Stimulated activated CD4-positive, alpha-beta T cell treated with anti-CD3 and anti-CD28 coated beads, Interleukin-12 subunit alpha, Interleukin-12 subunit beta, amount 100 ng/mL, for 4 hours (primary cell): ENCODE data around the gene ERC1.
"Not testable (repeated sequence)": the region's sequence is repeated elsewhere in the genome, so short reads cannot be mapped to it uniquely, and the experiment has no call there.

Experiments
- DNase-seq: peaks from one replicate; pipeline ENCODE4 v3.0.0-alpha.2; 2020

The ERC1 gene

DNA sequence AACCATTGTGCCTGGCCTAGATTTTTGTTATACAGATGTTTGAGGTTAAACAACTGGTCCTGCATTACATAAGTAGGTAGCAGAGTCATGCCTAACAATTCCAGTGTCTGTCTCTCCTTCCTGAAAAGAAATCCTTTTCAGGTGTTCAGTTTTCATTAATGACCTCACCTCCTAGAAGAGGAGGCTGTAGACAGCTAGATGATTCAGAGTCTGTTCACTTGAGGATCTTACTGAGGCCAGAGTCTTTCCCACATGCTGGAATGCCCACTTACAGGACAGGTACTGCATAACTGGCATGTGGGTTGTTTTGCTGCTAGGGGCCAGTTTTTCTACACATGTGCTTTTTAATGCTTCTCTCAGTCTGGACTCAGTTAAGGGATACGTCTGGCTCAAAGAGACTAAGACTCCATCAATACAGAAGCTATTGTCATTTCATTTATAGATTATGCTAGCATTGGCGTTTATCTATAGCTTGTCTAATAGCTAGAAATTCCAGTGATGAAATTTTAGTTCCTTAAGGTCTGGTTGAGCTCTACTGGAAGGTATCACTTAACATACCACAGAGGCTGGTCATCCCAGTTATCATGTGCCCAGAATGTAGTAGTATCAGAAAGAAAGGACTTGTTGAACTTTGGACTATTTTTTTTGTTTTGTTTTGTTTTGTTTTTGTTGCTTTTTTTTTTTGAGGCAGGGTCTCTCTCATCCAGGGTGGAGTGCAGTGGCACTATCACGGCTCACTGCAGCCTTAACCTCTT, 206.4 kb downstream of the ERC1 start:
- DNase-seq: no peak

DNA sequence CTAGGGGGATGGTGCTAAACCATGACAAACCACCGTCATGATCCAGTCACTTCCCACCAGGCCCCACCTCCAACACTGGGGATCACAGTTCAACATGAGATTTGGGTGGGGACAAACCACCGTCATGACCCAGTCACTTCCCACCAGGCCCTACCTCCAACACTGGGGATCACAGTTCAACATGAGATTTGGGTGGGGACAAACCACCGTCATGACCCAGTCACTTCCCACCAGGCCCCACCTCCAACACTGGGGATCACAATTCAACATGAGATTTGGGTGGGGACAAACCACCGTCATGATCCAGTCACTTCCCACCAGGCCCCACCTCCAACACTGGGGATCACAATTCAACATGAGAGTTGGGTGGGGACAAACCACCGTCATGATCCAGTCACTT, 207.8 kb downstream of the ERC1 start:
- DNase-seq: not testable (repeated sequence)

GRCh38 chr12:1199700-1200099, 208.7 kb downstream of the ERC1 start:
- DNase-seq: no peak

GRCh38 chr12:1201030-1201429, 210.0 kb downstream of the ERC1 start:
- DNase-seq: no peak

GRCh38 chr12:1201886-1202285, 210.9 kb downstream of the ERC1 start:
- DNase-seq: no peak

DNA sequence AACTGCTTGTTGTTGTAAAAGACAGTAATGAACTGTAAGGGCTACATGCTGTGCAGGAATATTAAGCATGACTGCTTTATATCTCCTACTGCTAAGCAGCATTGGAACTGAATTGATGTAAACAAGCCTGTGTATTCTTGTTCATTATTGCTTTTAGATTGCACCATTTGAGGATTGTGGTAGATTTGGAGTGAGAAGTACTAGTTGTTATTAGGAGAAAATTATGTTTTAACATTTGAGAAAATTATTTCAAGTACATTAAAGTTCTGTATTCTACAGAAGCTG, 212.7 kb downstream of the ERC1 start:
- no peak for DNase-seq

- no peak for DNase-seq
These were observed 213.6 kb downstream of the ERC1 start for GRCh38 chr12:1204581-1205121.

- DNase-seq: no peak
These were observed 214.6 kb downstream of the ERC1 start for GRCh38 chr12:1205512-1206060.

DNA sequence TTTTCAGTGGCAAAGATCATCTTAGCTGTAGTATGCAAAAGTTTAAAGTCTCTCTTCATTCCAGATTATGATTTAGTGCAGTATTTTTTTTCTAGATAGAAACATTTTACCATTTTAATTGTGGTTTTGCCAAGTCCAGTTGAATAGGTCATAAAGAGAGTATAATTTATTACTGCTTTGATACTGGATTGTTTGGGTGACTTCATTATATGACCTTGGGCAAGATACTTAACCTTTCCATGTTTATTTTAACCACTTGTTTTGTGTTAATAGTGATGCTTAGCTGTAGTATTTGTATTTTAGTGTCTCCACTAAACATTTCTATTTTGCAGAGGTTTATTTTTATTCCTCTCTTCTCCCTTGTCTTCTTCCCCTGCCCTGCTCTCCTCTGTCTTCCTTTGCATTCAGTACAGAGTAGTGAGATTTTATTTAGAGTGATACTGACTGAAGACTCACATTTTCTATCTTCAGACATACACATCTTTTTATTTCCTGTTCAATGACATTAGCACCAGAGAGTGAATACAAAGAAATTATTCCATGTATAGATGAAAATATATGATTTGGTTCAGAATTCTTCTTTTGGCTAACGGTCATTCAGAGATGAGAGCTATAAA, 215.2 kb downstream of the ERC1 start:
- DNase-seq: no peak

DNA sequence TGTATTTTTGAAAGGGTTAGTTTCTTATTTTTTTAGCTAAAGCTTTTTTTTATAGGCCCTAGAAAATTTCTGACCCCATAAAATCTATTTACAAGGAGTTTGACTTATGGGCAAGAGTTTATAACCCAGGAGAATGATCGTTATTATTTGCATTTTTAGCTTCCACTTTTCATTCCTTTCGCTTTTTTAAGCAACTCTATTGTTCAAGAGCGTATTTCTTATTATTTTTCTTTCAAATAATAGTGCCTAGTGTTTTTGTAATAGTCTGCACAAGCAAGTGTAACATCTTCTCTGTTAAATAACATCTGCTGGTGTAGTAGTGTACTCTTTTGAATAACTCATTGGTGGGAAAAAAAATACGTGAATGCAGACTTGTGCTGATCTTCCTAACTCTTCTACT, 216.3 kb downstream of the ERC1 start:
- DNase-seq: no peak

DNA sequence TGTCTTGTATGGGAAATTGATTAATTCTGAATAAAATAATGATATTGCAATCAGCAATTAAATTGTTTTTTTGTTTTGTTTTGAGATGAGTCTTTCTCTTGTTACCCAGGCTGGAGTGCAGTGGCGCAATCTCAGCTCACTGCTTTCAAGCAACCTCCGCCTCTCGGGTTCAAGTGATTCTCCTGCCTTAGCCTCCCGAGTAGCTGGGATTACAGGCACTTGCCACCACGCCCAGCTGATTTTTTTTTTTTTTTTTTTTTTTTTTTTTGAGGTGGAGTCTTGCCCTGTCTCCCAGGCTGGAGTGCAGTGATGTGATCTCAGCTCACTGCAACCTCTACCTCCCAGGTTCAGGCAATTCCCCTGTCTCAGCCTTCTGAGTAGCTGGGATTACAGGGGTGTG, 217.7 kb downstream of the ERC1 start:
- DNase-seq: not testable (repeated sequence)

GRCh38 chr12:1212526-1212925, 221.5 kb downstream of the ERC1 start:
- no peak for DNase-seq

DNA sequence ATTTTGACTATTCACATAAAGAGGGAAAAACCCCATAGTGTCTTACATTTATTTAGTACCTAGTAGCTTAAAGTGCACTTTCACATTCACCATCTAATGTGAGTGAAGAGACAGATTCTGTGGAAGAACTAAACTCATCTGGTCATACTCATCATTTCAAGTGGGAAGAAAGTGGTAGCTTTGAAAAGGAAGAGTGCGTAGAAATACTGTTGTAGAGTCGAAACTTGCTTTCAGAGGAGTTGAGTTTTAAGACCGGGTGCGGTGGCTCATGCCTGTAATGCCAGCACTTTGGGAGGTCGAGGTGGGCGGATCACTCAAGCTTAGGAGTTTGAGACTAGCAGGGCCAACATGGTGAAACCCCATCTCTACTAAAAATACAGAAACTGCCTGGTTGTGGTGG, 222.2 kb downstream of the ERC1 start:
- no peak for DNase-seq

DNA sequence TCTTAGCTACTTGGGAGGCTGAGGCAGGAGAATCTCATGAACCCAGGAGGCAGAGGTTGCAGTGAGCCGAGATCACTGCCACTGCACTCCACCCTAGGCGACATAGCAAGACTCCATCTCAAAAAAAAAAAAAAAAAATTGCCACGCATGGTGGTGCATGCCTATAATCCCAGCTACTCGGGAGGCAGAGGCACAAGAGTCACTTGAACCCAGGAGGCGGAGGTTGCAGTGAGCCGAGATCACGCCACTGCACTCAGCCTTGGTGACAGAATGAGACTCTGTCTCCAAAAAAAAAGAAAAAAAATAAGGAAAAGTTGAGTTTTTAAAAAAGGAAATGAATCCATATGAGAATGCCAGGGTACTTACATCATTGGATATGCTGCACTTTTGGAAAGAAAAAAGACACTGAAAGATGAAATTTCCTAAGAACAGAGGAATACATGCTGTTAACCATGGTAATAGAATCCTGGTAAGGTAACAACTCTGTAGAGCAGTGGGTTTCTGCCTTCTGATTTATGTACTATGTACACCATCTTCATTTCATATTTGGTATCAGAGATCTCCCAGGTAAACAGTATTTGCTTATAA, 222.7 kb downstream of the ERC1 start:
- DNase-seq: no peak

DNA sequence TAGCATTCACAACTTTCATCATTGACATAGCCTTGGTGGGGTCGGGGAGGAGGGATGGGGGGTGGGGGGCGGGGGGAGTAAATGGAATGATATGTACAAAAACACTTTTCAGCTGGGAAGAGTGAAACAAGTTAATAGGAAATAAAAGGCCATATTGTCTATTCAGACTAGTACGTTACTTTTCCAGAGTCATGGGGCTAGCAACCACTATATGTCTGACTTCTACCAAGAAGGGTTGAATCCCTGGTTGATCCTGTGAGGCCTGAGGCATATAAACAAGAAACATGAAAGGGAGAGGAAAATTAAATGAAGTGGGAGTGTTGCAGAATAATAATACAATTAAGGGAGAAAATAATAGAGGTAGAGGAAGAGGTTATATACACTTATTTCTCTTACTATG, 225.5 kb downstream of the ERC1 start:
- DNase-seq: no peak

GRCh38 chr12:1217191-1217949, 226.3 kb downstream of the ERC1 start:
- DNase-seq: no peak

DNA sequence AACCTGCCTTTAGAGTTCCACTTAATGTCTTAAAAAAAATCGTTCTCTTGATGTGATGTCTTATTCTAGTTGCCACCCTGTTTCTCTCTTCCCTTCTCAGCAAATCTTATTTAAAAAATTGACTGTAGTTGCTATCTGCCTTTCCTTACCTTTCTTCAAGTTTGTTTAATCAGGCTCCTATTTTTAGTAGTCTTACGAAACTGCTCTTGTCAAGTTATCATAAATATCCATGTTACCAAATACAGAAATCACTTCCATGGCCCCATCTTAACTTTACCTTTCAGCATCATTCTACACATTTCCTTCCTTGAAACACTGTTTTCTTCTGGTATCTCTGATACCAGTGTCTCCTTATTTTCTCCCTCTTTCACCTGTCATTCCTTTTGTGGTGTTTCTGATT, 227.3 kb downstream of the ERC1 start:
- no peak for DNase-seq

DNA sequence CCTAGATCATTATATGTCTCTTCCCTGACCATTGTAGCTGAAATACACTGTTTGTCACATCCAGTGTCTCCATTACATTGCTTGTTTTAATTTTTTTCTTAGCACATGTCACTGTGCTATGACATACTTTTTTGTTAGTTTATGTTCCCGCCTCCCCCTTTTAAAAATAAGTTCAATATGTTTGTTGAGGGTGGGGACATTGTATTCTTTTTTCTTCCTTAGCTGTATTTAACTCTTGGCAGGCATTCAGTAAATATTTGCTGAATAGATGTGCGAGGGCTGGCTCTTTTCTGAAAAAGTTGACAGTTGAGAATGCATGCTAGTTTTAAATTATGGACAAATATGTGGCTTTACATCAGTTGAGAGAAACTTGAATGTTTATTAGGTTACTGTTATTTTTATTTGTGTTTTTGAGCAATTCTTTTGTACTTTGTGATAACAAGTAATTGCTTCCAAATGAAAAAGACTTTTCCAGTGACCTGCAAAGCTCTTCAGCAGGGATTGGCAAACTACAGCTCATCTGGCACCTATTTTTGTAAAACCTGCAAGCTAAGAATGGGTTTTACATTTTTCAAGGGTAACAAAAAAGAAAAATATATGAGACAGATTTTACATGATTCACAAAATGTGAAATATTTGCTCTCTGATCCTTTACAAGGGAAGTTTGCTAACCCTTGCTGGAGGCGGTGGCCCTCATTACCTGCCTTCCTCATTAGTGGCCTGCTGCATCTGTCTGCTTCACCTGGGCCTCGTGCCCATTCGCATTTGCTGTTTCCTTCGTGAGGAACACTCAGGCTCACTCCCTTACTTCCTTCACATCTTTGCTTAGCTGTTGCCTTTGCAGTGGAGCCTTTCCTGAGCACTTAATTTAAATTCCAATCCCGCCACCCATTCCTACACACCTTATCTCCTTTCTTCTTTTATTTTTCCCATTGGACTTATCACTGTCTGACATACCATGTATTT, 229.4 kb downstream of the ERC1 start:
- no peak for DNase-seq

DNA sequence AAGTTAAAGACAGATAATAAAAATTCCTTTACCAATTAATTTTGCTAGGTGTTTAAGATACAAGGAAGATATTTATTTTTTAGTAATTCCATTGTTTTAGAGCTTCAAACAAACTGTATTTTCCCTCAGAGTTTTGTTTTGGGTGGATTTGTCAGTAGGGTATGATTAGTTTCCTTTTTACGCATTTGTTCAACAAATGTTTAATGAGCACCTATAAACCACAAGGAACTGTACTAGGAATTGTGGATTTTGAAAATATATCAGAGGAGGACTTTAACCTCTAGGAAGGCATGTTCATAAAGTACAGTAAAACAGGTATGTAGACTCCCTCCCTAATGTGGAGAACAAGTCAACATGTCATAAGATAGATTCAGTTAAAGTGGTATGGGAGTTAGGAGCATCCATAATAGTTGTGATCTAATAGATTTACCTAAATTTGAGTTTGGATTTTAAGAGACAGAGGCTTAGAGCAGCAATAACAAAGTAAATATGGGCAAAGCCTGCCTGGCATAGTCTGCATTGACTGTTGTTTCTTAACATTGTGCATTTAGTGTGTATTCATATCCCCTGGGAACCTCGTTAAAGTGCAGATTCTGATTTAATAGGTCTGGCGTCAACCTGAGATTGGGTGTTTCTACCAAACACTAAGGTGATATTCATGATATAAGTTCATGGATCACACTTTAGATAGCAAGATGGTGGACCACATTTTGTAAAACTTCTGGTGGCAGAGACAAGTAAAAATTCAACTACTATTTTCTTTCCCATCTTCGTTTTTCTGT, 232.0 kb downstream of the ERC1 start:
- no peak for DNase-seq

DNA sequence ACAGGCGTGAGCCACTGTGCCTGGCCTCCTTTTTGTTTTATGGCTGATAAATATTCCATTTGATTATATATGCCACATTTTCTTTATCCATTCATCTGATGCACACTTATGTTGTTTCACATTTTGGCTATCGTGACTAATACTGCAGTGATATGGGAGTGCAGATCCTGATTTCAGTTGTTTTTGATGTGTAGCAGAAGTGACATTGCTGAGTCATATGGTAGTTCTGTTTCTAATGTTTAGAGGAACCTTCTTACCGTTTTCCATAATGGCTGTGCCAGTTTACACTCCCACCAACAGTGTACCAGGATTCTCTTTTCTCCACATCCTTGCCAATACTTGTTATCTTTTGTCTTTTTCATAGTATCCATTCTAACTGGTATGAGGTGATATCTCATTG, 235.9 kb downstream of the ERC1 start:
- no peak for DNase-seq

- no peak for DNase-seq
These were observed 243.1 kb downstream of the ERC1 start for GRCh38 chr12:1234073-1234472.
